HepG2 (cell line): ENCODE results near the gene ANKK1. TPM values are rescaled to one million over a fixed set of nuclear protein-coding genes. Genes with fewer than 3 reads are reported as not detected.
A peak's percentile ranks its signal among the peaks of the same experiment; 100 is the strongest.

ENCODE experiments used
- ATAC-seq: fragments of 200-7000 bp; cut with Tn5 transposase; 3 replicates; pipeline ENCODE4 v1.9.1; 2020; ENCODE audit warnings: mild to moderate bottlenecking, moderate library complexity
- BruUV-seq: library from RNA; stranded (reverse); fragments of 400-500 nt; replicated peaks from 2 replicates; lab custom pipeline; 2021; lab: Mats Ljungman, UMichigan
- CTCF ChIA-PET: fragments of 300-600 bp; formaldehyde crosslinking; extraction: SDS; loops from one replicate; lab custom pipeline; 2021; ENCODE audit warnings: low total read pairs, inconsistent platforms, low intra/inter-chr PET ratio; lab: Yijun Ruan, JAX
- POLR2A ChIA-PET: fragments of 350-600 bp; sonication (Branson Sonifier 250); formaldehyde crosslinking; loops from one replicate; lab custom pipeline; 2020; ENCODE audit warnings: antibody characterized with exemption, inconsistent platforms; lab: Yijun Ruan, JAX
- DNase-seq: peaks from one replicate; pipeline ENCODE4 v3.0.0-alpha.2; 2015; ENCODE audit warnings: low spot score
- FAIRE-seq: peaks from 3 replicates; lab custom pipeline; 2011; peaks lifted over from hg19 to GRCh38; lab: Jason Lieb, UNC
- H2AFZ ChIP-seq: one replicate; pipeline ENCODE4 v1.6.1; 2011; ENCODE audit warnings: low read length, inconsistent platforms
- H3K27ac ChIP-seq: fragments of 300-600 bp; 3 replicates; pipeline ENCODE4 v1.8.0; 2011; ENCODE audit warnings: mixed run types, mild to moderate bottlenecking, mixed read lengths, low read length, inconsistent platforms; ENCODE audit not compliant: insufficient read depth; ENCODE audit errors: extremely low read length
- H3K27me3 ChIP-seq, 2 experiments: fragments of 200-600 bp in 1 of 2; 2 replicates in 1 of 2; 3 replicates in 1 of 2; pipeline versions ENCODE4 v1.6.0 to v1.8.0; 2011; ENCODE audit warnings: low read length in 2 of 2, mild to moderate bottlenecking in 2 of 2, moderate library complexity in 2 of 2, inconsistent platforms in 1 of 2; ENCODE audit not compliant: insufficient read depth in 2 of 2, control insufficient read depth in 1 of 2
- H3K36me3 ChIP-seq, 2 experiments: fragments of 200-600 bp in 1 of 2; replicated peaks in 1 of 2; 2 replicates in 1 of 2; 3 replicates in 1 of 2; pipeline versions ENCODE4 v1.5.1 to v1.8.0; 2011; ENCODE audit warnings: low read length in 2 of 2, inconsistent platforms in 1 of 2; ENCODE audit not compliant: insufficient read depth in 2 of 2, control insufficient read depth in 1 of 2
- H3K4me1 ChIP-seq: 2 replicates; pipeline ENCODE4 v1.5.1; 2012; ENCODE audit warnings: low read length, inconsistent platforms; ENCODE audit not compliant: insufficient read depth
- H3K4me2 ChIP-seq: 2 replicates; pipeline ENCODE4 v1.6.0; 2011; ENCODE audit warnings: low read depth, low read length, inconsistent platforms
- H3K4me3 ChIP-seq, 3 experiments: fragments of 200-600 bp in 1 of 3; sonication (generic), shearing (Covaris generic) in 1 of 3; replicated peaks in 1 of 3; 2 replicates each; pipeline ENCODE4 v1.5.1; 2011 to 2016; ENCODE audit warnings: low read length in 3 of 3, inconsistent platforms in 2 of 3, low read depth in 2 of 3, mild to moderate bottlenecking in 2 of 3, control low read depth in 1 of 3, mixed read lengths in 1 of 3; ENCODE audit not compliant: insufficient read depth in 1 of 3
- H3K79me2 ChIP-seq: one replicate; pipeline ENCODE4 v1.6.1; 2011; ENCODE audit warnings: low read length, inconsistent platforms; ENCODE audit not compliant: insufficient read depth
- H3K9ac ChIP-seq: 2 replicates; pipeline ENCODE4 v1.6.0; 2011; ENCODE audit warnings: mild to moderate bottlenecking, low read depth, low read length, inconsistent platforms; ENCODE audit not compliant: insufficient read depth
- H3K9me3 ChIP-seq: 2 replicates; pipeline ENCODE4 v1.5.1; 2012; ENCODE audit warnings: mild to moderate bottlenecking, low read length
- H4K20me1 ChIP-seq: 2 replicates; pipeline ENCODE4 v1.6.0; 2011; ENCODE audit warnings: inconsistent platforms, mild to moderate bottlenecking, low read length, moderate library complexity; ENCODE audit not compliant: insufficient read depth
- HDAC6 ChIP-seq: fragments of 200-600 bp; sonication (generic); IDR thresholded peaks from 2 replicates; pipeline ENCODE4 v1.7.0; 2017; ENCODE audit warnings: mild to moderate bottlenecking, antibody characterized with exemption, low read length, low read depth
- MAFK ChIP-seq, 2 experiments: IDR thresholded peaks in 1 of 2; conservative IDR thresholded peaks in 1 of 2; 2 replicates each; pipeline ENCODE4 v1.6.1; 2011; ENCODE audit warnings: improper control_type of control experiment in 2 of 2, low read length in 2 of 2
- ZBTB7B ChIP-seq: sonication (generic); formaldehyde crosslinking; IDR thresholded peaks from 2 replicates; pipeline ENCODE4 v1.4.0; 2020; ENCODE audit warnings: missing genetic modification reagents
- ZNF234 ChIP-seq: sonication (generic); formaldehyde crosslinking; conservative IDR thresholded peaks from 2 replicates; pipeline ENCODE4 v1.5.1; 2020; ENCODE audit warnings: mild to moderate bottlenecking, missing genetic modification reagents
- WGBS: methylation state at CpG from one replicate; pipeline ENCODE4 v1.1.6; 2017; ENCODE audit warnings: low lambda C conversion rate; 5-methylcytosine and 5-hydroxymethylcytosine counted together
- in situ Hi-C: cut with HindIII; loops from 2 replicates; pipeline ENCODE4 v1.10.0; 2017; ENCODE audit warnings: low pct_unique_long_range_greater_than_20kb; ENCODE audit not compliant: extremely low pct_ligation_motif_present
- intact Hi-C: fragments of 100-400 bp; cut with micrococcal nuclease; formaldehyde crosslinking; loops from one replicate; pipeline ENCODE4 v1.10.0; 2022; ENCODE audit not compliant: unreplicated experiment
- polyA plus RNA-seq, 8 experiments: library from polyadenylated mRNA; depleted of rRNA in 3 of 8; stranded (reverse) in 7 of 8; unstranded in 1 of 8; fragments of >200 nt; fragmentation: Illumina TruSeq in 4 of 8; extraction: Trizol in 4 of 8; gene quantifications; 2 replicates each; pipeline versions ENCODE4 v1.2.1 to v1.2.3, GENCODE V29; 2011 to 2016; ENCODE audit warnings: low read depth in 4 of 8, missing spikeins in 1 of 8, mixed read lengths in 1 of 8; ENCODE audit not compliant: insufficient read depth in 1 of 8
- total RNA-seq, 5 experiments: library from RNA; depleted of rRNA; stranded (reverse); fragments of >200 nt; fragmentation: Illumina TruSeq; extraction: Trizol; gene quantifications; 2 replicates each; pipeline ENCODE4 v1.2.3, GENCODE V29; 2016; ENCODE audit warnings: low read depth in 1 of 5
- TF ChIP-seq, protein P1 (sequence below): IDR thresholded peaks from 2 replicates; pipeline ENCODE4 v1.6.1; 2016
- TF ChIP-seq, protein P2 (sequence below): fragments of 450-650 bp; IDR thresholded peaks from 2 replicates; pipeline ENCODE4 v1.6.1; 2017
- TF ChIP-seq, protein P3 (sequence below): sonication (generic); formaldehyde crosslinking; IDR thresholded peaks from 2 replicates; pipeline ENCODE4 v1.5.1; 2020; ENCODE audit warnings: mild to moderate bottlenecking, missing genetic modification reagents, borderline replicate concordance

Gene ANKK1
- total and polyA plus RNA-seq, 2 of the 13 experiments (the other 11 are each of a cell fraction or from before 2014, with no cell fraction given): 0.04 to 0.22 TPM

DNA sequence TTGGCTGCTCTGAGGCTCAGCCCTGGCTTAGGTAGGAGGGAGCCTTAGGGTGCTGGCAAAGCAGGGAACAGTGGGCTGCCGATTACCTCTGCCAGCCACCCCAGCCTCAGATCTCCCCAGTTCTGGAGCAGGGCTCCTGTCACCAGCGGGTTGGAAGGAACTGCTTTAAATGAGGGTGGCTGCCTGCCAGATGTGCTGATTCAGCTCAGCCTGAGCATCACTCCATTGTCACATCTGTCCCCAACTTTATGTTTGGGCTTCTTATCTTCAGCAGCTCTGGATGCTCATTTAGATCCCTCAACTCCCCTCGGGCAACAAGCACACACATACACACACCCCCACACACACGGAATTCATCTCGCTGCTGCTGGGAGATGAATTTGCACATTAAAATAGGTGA is 16.9 kb upstream of the ANKK1 start:
- in situ Hi-C loops: no loop called here

More for the DNA sequence above, 16.9 kb upstream of the ANKK1 start:
- no peaks in the 10 kb centered on the region for H4K20me1 ChIP-seq
- H3K4me2 ChIP-seq: no peak overlapping the region
- WGBS: 87% methylated on average over 3 of the region's 5 CpGs
- intact Hi-C loops: no loop called here
- H3K79me2 ChIP-seq: no peaks in the 10 kb centered on the region
- TF ChIP-seq, protein P1, sequence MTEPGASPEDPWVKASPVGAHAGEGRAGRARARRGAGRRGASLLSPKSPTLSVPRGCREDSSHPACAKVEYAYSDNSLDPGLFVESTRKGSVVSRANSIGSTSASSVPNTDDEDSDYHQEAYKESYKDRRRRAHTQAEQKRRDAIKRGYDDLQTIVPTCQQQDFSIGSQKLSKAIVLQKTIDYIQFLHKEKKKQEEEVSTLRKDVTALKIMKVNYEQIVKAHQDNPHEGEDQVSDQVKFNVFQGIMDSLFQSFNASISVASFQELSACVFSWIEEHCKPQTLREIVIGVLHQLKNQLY: no peak
- TF ChIP-seq, protein P2, sequence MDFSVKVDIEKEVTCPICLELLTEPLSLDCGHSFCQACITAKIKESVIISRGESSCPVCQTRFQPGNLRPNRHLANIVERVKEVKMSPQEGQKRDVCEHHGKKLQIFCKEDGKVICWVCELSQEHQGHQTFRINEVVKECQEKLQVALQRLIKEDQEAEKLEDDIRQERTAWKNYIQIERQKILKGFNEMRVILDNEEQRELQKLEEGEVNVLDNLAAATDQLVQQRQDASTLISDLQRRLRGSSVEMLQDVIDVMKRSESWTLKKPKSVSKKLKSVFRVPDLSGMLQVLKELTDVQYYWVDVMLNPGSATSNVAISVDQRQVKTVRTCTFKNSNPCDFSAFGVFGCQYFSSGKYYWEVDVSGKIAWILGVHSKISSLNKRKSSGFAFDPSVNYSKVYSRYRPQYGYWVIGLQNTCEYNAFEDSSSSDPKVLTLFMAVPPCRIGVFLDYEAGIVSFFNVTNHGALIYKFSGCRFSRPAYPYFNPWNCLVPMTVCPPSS: no peak
- TF ChIP-seq, protein P3, sequence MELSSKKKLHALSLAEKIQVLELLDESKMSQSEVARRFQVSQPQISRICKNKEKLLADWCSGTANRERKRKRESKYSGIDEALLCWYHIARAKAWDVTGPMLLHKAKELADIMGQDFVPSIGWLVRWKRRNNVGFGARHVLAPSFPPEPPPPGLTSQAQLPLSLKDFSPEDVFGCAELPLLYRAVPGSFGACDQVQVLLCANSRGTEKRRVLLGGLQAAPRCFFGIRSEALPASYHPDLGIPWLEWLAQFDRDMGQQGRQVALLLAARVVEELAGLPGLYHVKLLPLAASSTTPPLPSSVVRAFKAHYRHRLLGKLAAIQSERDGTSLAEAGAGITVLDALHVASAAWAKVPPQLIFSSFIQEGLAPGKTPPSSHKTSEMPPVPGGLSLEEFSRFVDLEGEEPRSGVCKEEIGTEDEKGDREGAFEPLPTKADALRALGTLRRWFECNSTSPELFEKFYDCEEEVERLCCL: no peak
- TF ChIP-seq HDAC6: no peak
- no peak for TF ChIP-seq ZNF234 (CRISPR knock-in tag)
- no peak for TF ChIP-seq ZBTB7B (CRISPR knock-in tag)
- 0 out of 4 replicates have a peak, but pooled peaks of 1 of the 2 experiments have one; percentile 16 for TF ChIP-seq MAFK (conservative IDR thresholded peaks at IDR 0.05 in 1 of 2, IDR thresholded peaks at IDR 0.05 in 1 of 2; ENCODE audit: low read length in 2 of 2)
- BruUV-seq: no TSS peak
- DNase-seq (no peak), FAIRE-seq (no peak), ATAC-seq (no peak)
- no peak overlapping the region for H2AFZ ChIP-seq
- H3K36me3 ChIP-seq: no peaks in the 10 kb centered on the region
- H3K27ac ChIP-seq: no peak overlapping the region
- ChIA-PET POLR2A (no interaction called here), CTCF (no interaction called here)
- no peak overlapping the region for H3K4me3 ChIP-seq
- H3K27me3 ChIP-seq: no peaks in the 10 kb centered on the region
- no peaks in the 10 kb centered on the region for H3K9me3 ChIP-seq
- no peaks in the 10 kb centered on the region for H3K4me1 ChIP-seq
- no peak overlapping the region for H3K9ac ChIP-seq
